ENCODE results near the gene OR6C74. TPM values are rescaled to one million over a fixed set of nuclear protein-coding genes. Genes with fewer than 3 reads are reported as not detected.

OR6C74 gene
- not detected in 2 replicates for total RNA-seq

DNA sequence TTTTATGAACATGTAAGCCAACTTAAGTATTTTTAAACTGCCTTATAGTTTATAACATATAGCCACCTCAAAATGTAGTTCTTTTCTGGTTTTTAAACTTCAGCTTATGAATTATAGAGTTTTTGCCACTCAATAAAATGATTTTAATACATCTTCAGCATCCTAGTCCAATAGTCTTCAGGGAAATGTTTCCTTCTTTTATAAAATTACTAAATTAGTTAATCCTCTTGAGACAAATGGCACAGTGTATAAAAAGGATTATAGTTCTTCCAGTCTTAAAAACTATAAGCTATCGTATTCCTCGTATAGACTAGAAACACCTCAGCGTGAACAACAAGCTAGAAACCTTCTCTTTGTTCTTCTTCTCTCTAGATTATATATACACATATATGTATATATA is at the start of gene OR6C74:
Gene OR6C74 (plus strand): TSS at position 301 of the 400 bp plus-strand sequence. CDS start 2,679 bp downstream, outside the sequence.

GRCh38 chr12:55220725-55221124 is 23.7 kb upstream of the OR6C74 start, which contains the start of gene OR10A7:
Gene OR10A7, plus strand, starts transcription at chr12:55221025. Its CDS starts 0 bp downstream, at chr12:55221025.

Other genes starting within 250 kb of the OR6C74 start
- not detected in 2 replicates for gene NEUROD4, start 224.6 kb upstream of the OR6C74 start, total RNA-seq
- not detected in 2 replicates for gene OR9K2, start 118.2 kb upstream of the OR6C74 start, total RNA-seq
- not detected in 2 replicates for gene OR10A7, start 23.6 kb upstream of the OR6C74 start, total RNA-seq
- gene OR6C6, start 52.0 kb downstream of the OR6C74 start, total RNA-seq = not detected in 2 replicates
- not detected in 2 replicates for gene OR6C1, start 69.7 kb downstream of the OR6C74 start, total RNA-seq
- gene OR6C3, start 86.1 kb downstream of the OR6C74 start, total RNA-seq = not detected in 2 replicates
- gene OR6C75, start 118.4 kb downstream of the OR6C74 start, total RNA-seq = not detected in 2 replicates
- gene OR6C65, start 155.9 kb downstream of the OR6C74 start, total RNA-seq = not detected in 2 replicates
- gene OR6C76, start 181.6 kb downstream of the OR6C74 start, total RNA-seq = not detected in 2 replicates
- gene OR6C2, start 199.5 kb downstream of the OR6C74 start, total RNA-seq = not detected in 2 replicates
- gene OR6C70, start 225.5 kb downstream of the OR6C74 start, total RNA-seq = not detected in 2 replicates
- not detected in 2 replicates for gene OR6C68, start 247.8 kb downstream of the OR6C74 start, total RNA-seq

All from hair follicle dermal papilla cell (primary cell).